Sigmoid colon (tissue), 7 donors: ENCODE measurements around the gene C2CD3. TPM values are rescaled to one million over a fixed set of nuclear protein-coding genes. Genes with fewer than 3 reads are reported as not detected.
"Not testable (repeated sequence)": the region's sequence is repeated elsewhere in the genome, so short reads cannot be mapped to it uniquely, and the experiment has no call there.

ENCODE experiments used
- DNase-seq: peaks from one replicate; pipeline ENCODE4 v3.0.0-alpha.2; 2019
- H3K27ac ChIP-seq, 4 donors: fragments of 200-600 bp; sonication (generic); one replicate each; pipeline ENCODE4 v1.5.1; 2016 to 2019; ENCODE audit warnings: mild to moderate bottlenecking in 1 of 4
- H3K27me3 ChIP-seq, 3 donors: fragments of 200-600 bp; sonication (generic); one replicate each; pipeline ENCODE4 v1.5.1; 2019; ENCODE audit warnings: mild to moderate bottlenecking in 1 of 3
- H3K36me3 ChIP-seq, 4 donors: fragments of 200-600 bp; sonication (generic); one replicate each; pipeline ENCODE4 v1.5.1; 2016 to 2019
- H3K4me1 ChIP-seq, 4 donors: fragments of 200-600 bp; sonication (generic); one replicate each; pipeline ENCODE4 v1.5.1; 2017 to 2019
- H3K4me3 ChIP-seq, 4 donors: fragments of 200-600 bp; sonication (generic); one replicate each; pipeline ENCODE4 v1.5.1; 2017 to 2019; ENCODE audit warnings: mild to moderate bottlenecking in 2 of 4, moderate library complexity in 1 of 4
- H3K9me3 ChIP-seq, 4 donors: fragments of 200-600 bp in 3 of 4; sonication (generic) in 3 of 4; one replicate each; pipeline versions ENCODE4 v1.5.1 to v1.6.1; 2013 to 2019
- EP300 ChIP-seq, 4 donors: sonication (generic); formaldehyde crosslinking; IDR thresholded peaks; one replicate each; pipeline ENCODE4 v1.6.1; 2017; ENCODE audit warnings: antibody characterized with exemption in 4 of 4
- POLR2A ChIP-seq, 2 donors: fragments of 450-650 bp; IDR thresholded peaks; one replicate each; pipeline ENCODE4 v1.6.1; 2016; ENCODE audit warnings: antibody characterized with exemption in 2 of 2, mild to moderate bottlenecking in 2 of 2, moderate library complexity in 2 of 2
- POLR2AphosphoS5 ChIP-seq, 4 donors: sonication (generic); formaldehyde crosslinking; IDR thresholded peaks; one replicate each; pipeline ENCODE4 v1.6.1; 2017; ENCODE audit warnings: antibody characterized with exemption in 4 of 4
- WGBS, 2 donors: extraction: QIAGEN DNeasy Blood & Tissue Kit; methylation state at CpG; one replicate each; pipeline ENCODE4 v1.1.7; 2013; 5-methylcytosine and 5-hydroxymethylcytosine counted together
- intact Hi-C: fragments of 100-400 bp; cut with DNase I; formaldehyde crosslinking; loops from one replicate; pipeline ENCODE4 v1.15.1; 2023
- polyA plus RNA-seq, 3 donors: library from polyadenylated mRNA; stranded (reverse); fragments of 200-250 nt; gene quantifications; one replicate each; pipeline ENCODE4 v1.2.3, GENCODE V29; 2013
- total RNA-seq, 4 donors: library from RNA; depleted of rRNA; stranded (reverse); fragments of >200 nt; gene quantifications; one replicate each; pipeline ENCODE4 v1.1.0, GENCODE V29; 2016
- TF ChIP-seq, protein P1 (sequence below), 4 experiments: fragments of 450-650 bp in 3 of 4; fragments of 200-600 bp in 1 of 4; IDR thresholded peaks; one replicate each; pipeline ENCODE4 v1.5.1; 2016 to 2019; ENCODE audit warnings: antibody characterized with exemption in 4 of 4, mild to moderate bottlenecking in 3 of 4, moderate library complexity in 2 of 4
- donor health status: healthy with polysubstance abuse.
- donor health status: Bipolar disorder and iron deficiency.
- donor health status: healthy.

The C2CD3 gene
- total and polyA plus RNA-seq, 7 donors = 6.9 to 29.1 (median 17.2) TPM

DNA sequence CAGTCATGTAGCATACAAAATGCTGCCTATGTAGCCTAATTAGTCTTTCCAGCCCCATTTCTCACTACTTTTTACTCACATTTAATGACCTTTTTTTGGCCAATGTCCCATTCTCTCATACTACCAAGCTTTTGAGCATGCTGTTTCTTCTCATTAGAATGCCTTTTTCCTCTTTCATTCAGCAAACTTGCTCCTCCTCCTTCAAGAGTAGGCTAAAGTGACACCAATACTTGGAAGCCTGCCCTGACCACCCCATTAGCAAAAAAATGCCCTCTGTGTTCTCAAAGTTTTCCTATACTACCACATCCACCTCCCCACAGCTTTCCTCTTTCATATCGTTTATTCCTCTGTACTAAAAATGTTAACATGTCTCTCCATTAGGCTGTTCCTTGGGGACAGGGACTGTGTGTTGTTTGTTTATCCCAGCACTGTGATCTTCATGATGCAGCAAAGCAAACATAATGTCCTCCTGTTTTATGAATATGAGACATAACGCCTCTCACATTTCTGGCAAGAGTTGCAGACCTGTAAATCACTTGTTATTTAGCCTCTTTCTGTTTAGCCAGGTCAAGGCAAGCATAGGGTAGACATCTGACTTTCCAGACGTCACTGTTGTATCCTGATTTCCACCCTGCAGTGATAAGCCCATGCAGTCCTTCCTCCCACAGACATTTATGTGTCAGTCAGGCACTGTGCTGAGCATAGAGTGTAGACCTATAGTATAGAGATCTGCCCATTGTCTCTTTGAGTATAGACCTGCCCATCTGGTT is 99.9 kb downstream of the C2CD3 start:
- no peak overlapping the region for H3K4me3 ChIP-seq
- H3K27ac ChIP-seq = no peak overlapping the region
- intact Hi-C loops = no loop called here
- H3K27me3 ChIP-seq = no peaks in the 10 kb centered on the region
- DNase-seq = no peak
- no peaks in the 10 kb centered on the region for H3K4me1 ChIP-seq
- peaks cover 6 to 48% (median 13%) of the 10 kb centered on the region in 4 donors for H3K36me3 ChIP-seq
- H3K9me3 ChIP-seq = no peaks in the 10 kb centered on the region
- 50 to 73% methylated on average over 3 of the region's 3 CpGs for WGBS, 2 donors
- TF ChIP-seq, protein P1, sequence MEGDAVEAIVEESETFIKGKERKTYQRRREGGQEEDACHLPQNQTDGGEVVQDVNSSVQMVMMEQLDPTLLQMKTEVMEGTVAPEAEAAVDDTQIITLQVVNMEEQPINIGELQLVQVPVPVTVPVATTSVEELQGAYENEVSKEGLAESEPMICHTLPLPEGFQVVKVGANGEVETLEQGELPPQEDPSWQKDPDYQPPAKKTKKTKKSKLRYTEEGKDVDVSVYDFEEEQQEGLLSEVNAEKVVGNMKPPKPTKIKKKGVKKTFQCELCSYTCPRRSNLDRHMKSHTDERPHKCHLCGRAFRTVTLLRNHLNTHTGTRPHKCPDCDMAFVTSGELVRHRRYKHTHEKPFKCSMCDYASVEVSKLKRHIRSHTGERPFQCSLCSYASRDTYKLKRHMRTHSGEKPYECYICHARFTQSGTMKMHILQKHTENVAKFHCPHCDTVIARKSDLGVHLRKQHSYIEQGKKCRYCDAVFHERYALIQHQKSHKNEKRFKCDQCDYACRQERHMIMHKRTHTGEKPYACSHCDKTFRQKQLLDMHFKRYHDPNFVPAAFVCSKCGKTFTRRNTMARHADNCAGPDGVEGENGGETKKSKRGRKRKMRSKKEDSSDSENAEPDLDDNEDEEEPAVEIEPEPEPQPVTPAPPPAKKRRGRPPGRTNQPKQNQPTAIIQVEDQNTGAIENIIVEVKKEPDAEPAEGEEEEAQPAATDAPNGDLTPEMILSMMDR (IDR thresholded peaks at IDR 0.05) = no peak
- TF ChIP-seq POLR2A (IDR thresholded peaks at IDR 0.05) (no peak), POLR2AphosphoS5 (IDR thresholded peaks at IDR 0.05) (no peak), EP300 (IDR thresholded peaks at IDR 0.05) (no peak)

DNA sequence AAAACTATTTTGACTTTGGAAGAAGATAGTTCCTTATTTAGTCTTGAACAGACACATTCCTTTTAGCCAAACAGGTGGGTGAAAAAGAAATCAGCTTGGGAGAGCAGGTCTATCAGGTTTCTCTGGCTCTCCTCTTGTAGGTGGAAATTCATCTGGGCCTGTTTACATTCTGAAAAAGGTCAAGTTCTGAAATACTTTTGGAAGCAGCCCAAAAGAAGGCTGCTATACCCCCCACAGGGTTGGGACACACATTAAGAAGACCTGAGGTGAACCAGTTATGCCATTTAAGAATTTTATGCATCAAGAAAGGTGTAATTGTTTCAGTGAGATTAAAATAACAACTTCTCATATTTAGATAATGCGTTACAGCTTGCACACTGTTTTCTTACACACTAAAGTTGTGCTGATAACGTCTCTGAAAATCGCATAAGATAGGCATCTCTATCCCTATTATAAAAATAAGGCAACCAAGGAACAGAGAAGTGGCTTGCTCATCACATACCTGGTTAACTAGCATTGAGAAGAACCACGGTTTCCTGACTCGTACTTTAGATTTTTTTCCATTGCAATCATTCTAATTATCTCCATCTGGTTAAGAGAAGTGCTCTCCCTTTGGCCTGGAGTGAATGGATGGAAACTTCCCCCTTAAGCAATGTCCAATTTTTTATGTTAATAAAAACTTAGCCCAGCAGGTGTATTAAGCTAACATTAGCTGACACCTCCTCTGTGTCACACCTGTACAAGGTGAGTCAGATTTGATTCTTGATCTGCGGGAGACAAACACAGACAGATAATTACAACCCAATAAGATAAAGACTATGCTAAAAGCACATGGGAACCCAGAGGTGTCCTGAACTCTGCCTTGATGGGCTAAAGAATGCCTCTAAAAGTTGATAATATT is 101.4 kb downstream of the C2CD3 start:
- WGBS, 2 donors = 33 to 77% methylated on average over 6 of the region's 6 CpGs
- peaks cover 6 to 45% (median 13%) of the 10 kb centered on the region in 4 donors for H3K36me3 ChIP-seq
- no peak overlapping the region for H3K27ac ChIP-seq
- H3K9me3 ChIP-seq = no peaks in the 10 kb centered on the region
- no peak overlapping the region for H3K4me3 ChIP-seq
- TF ChIP-seq, protein P1 (IDR thresholded peaks at IDR 0.05) = no peak
- TF ChIP-seq EP300 (IDR thresholded peaks at IDR 0.05) (no peak), POLR2AphosphoS5 (IDR thresholded peaks at IDR 0.05) (no peak), POLR2A (IDR thresholded peaks at IDR 0.05) (no peak)
- no peaks in the 10 kb centered on the region for H3K27me3 ChIP-seq
- no peaks in the 10 kb centered on the region for H3K4me1 ChIP-seq
- intact Hi-C loops = no loop called here
- DNase-seq = no peak

DNA sequence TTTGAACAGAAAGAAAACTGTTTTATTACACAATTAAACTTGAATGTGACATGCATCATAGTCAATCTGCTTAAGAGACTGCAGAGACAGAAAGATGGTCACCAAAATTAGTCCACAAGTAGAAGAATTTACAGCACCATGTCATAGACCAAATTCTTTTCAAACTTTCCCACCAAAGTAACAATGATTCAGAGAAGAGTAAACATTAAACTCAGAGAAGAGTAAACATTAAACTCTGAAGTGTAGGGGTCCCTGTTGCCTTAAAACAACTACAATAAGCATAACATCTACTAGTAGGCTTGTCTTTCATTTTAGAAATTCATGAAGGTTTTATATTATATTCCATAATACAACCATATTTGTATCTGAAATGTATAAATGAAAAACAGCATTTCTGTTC is 104.1 kb downstream of the C2CD3 start:
- intact Hi-C loops, H3K4me1 ChIP-seq, DNase-seq, H3K27ac ChIP-seq, H3K27me3 ChIP-seq, H3K4me3 ChIP-seq, H3K9me3 ChIP-seq: not testable (repeated sequence)
- peaks cover 0 to 26% (median 3%) of the 10 kb centered on the region in 4 donors for H3K36me3 ChIP-seq

DNA sequence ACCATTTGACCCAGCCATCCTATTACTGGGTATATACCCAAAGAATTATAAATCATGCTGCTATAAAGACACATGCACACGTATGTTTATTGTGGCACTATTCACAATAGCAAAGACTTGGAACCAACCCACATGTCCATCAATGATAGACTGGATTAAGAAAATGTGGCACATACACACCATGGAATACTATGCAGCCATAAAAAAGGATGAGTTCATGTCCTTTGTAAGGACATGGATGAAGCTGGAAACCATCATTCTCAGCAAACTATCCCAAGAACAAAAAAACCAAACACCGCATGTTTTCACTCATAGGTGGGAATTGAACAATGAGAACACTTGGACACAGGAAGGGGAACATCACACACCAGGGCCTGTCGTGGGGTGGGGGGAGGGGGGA is 105.3 kb downstream of the C2CD3 start:
- H3K4me3 ChIP-seq, H3K27me3 ChIP-seq, H3K9me3 ChIP-seq, DNase-seq, H3K27ac ChIP-seq, intact Hi-C loops, H3K4me1 ChIP-seq: not testable (repeated sequence)
- H3K36me3 ChIP-seq = peaks cover 0 to 15% (median 0%) of the 10 kb centered on the region in 4 donors
- WGBS, 2 donors = 91 to 93% methylated on average over 2 to 3 of the region's 3 CpGs

DNA sequence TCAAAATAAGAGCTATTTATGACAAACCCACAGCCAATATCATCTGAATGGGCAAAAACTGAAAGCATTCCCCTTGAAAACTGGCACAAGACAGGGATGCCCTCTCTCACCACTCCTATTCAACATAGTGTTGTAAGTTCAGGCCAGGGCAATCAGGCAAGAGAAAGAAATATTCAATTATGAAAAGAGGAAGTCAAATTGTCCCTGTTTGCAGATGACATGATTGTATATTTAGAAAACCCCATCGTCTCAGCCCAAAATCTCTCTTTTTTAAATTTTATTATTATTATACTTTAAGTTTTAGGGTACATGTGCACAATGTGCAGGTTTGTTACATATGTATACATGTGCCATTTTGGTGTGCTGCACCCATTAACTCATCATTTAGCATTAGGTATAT is 107.2 kb downstream of the C2CD3 start:
- H3K27ac ChIP-seq, H3K4me1 ChIP-seq, H3K9me3 ChIP-seq, DNase-seq, H3K36me3 ChIP-seq, H3K27me3 ChIP-seq, H3K4me3 ChIP-seq, intact Hi-C loops: not testable (repeated sequence)
- 68 to 84% methylated on average over 1 of the region's 1 CpG for whole genome bisulfite sequencing, 2 donors

DNA sequence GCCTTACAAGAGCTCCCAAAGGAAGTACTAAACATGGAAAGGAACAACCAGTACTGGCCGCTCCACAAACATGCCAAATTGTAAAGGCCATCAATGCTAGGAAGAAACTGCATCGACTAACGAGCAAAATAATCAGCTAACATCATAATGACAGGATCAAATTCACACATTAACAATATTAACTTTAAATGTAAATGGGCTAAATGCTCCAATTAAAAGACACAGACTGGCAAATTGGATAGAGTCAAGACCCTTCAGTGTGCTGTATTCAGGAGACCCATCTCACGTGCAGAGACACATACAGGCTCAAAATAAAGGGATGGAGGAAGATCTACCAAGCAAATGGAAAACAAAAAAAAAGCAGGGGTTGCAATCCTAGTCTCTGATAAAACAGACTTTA is 109.2 kb downstream of the C2CD3 start:
- H3K27me3 ChIP-seq, H3K4me1 ChIP-seq, intact Hi-C loops, DNase-seq, H3K4me3 ChIP-seq, H3K9me3 ChIP-seq, H3K36me3 ChIP-seq, H3K27ac ChIP-seq: not testable (repeated sequence)
- 96 to 98% methylated on average over 4 of the region's 4 CpGs for WGBS, 2 donors
